Naive thymus-derived CD8-positive, alpha-beta T cell (primary cell): Measurements from ENCODE around the gene PPFIA3. TPM values are rescaled to one million over a fixed set of nuclear protein-coding genes. Genes with fewer than 3 reads are reported as not detected.
"Not testable (repeated sequence)": the region's sequence is repeated elsewhere in the genome, so short reads cannot be mapped to it uniquely, and the experiment has no call there.

Experiments
- ATAC-seq, 2 donors: fragments of 150-1000 bp; cut with Tn5 transposase in 1 of 2; sonication (Bioruptor Pico), chemical (Tn5 transposase) in 1 of 2; 1 replicate in 1 of 2; 2 replicates in 1 of 2; pipeline ENCODE4 v1.10.0; 2021; ENCODE audit warnings: mild to moderate bottlenecking in 2 of 2, moderate library complexity in 2 of 2
- POLR2A ChIA-PET: fragments of 350-600 bp; sonication (Branson Sonifier 250); formaldehyde crosslinking; loops from one replicate; lab custom pipeline; 2021; ENCODE audit warnings: antibody characterized with exemption; lab: Charles Lee
- DNase-seq, 10 donors: peaks; one replicate each; pipeline versions ENCODE4 v3.0.0 to v3.0.0-alpha.2; 2020 to 2022
- H3K27ac Mint-ChIP-seq, 10 donors: one replicate each; pipeline ENCODE4 v1.8.0; 2020 to 2022; ENCODE audit warnings: mild to moderate bottlenecking in 10 of 10, mixed read lengths in 10 of 10, moderate library complexity in 4 of 10, inconsistent platforms in 1 of 10
- H3K27me3 Mint-ChIP-seq, 5 donors: one replicate each; pipeline ENCODE4 v1.8.0; 2021 to 2022; ENCODE audit warnings: mixed read lengths in 5 of 5
- H3K36me3 Mint-ChIP-seq, 3 donors: one replicate each; pipeline ENCODE4 v1.8.0; 2020 to 2022; ENCODE audit warnings: mixed read lengths in 3 of 3, mild to moderate bottlenecking in 2 of 3, inconsistent platforms in 1 of 3
- H3K4me1 Mint-ChIP-seq, 4 donors: one replicate each; pipeline ENCODE4 v1.8.0; 2021 to 2022; ENCODE audit warnings: mixed read lengths in 4 of 4
- H3K4me3 Mint-ChIP-seq, 10 donors: one replicate each; pipeline ENCODE4 v1.8.0; 2020 to 2022; ENCODE audit warnings: mild to moderate bottlenecking in 10 of 10, mixed read lengths in 10 of 10, moderate library complexity in 6 of 10, inconsistent platforms in 1 of 10
- H3K9me3 Mint-ChIP-seq, 9 donors: one replicate each; pipeline ENCODE4 v1.8.0; 2020 to 2022; ENCODE audit warnings: mixed read lengths in 9 of 9, mild to moderate bottlenecking in 3 of 9, inconsistent platforms in 1 of 9, moderate library complexity in 1 of 9
- polyA plus RNA-seq, 3 donors: library from polyadenylated mRNA; unstranded; fragments of 300-500 nt; fragmentation: Illumina TruSeq; gene quantifications; one replicate each; pipeline ENCODE4 v1.2.3, GENCODE V29; 2021
- total RNA-seq, 8 experiments: library from RNA in 2 of 8; stranded (reverse) in 2 of 8; gene quantifications; one replicate each; pipeline ENCODE4 v1.2.3 and lab custom pipeline; 2021 to 2026

PPFIA3 gene
- total and polyA plus RNA-seq, 5 experiments from 2014 or later, result 0.20 to 4.7 (median 2.1) TPM; not detected in 1

DNA sequence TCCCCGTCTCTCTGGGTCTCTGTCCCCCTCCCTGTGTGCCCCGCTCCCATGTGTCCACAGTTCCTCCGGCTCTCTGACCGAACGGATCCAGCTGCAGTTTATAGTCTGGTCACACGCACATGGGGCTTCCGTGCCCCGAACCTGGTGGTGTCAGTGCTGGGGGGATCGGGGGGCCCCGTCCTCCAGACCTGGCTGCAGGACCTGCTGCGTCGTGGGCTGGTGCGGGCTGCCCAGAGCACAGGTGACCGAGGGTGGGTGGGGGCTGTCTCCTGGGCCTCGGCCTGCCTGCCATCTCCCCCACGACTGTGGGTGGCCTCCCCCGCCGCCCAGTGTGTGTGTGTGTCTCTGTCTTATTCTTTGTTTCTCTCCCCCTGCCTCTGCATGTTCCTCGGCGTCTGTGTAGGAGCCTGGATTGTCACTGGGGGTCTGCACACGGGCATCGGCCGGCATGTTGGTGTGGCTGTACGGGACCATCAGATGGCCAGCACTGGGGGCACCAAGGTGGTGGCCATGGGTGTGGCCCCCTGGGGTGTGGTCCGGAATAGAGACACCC lies 48.6 kb downstream of the PPFIA3 start:
- H3K27me3 Mint-ChIP-seq, result peaks cover 0 to 25% (median 11%) of the 10 kb centered on the region in 5 donors
- no peak overlapping the region for H3K4me3 Mint-ChIP-seq

GRCh38 chr19:49168421-49168820 lies 49.1 kb downstream of the PPFIA3 start:
- no peak overlapping the region for H3K4me3 Mint-ChIP-seq
- H3K4me1 Mint-ChIP-seq, result no peaks in the 10 kb centered on the region
- peaks cover 0 to 2% (median 0%) of the 10 kb centered on the region in 9 donors for H3K9me3 Mint-ChIP-seq
- POLR2A ChIA-PET, result no interaction called here
- no peak for ATAC-seq
- DNase-seq, result no peak
- no peaks in the 10 kb centered on the region for H3K36me3 Mint-ChIP-seq
- no peak overlapping the region for H3K27ac Mint-ChIP-seq
- peaks cover 0 to 25% (median 11%) of the 10 kb centered on the region in 5 donors for H3K27me3 Mint-ChIP-seq

More for the DNA sequence above, 48.6 kb downstream of the PPFIA3 start:
- no peaks in the 10 kb centered on the region for H3K4me1 Mint-ChIP-seq
- DNase-seq (no peak), ATAC-seq (no peak)
- peaks cover 0 to 2% (median 0%) of the 10 kb centered on the region in 9 donors for H3K9me3 Mint-ChIP-seq
- POLR2A ChIA-PET, result no interaction called here
- H3K36me3 Mint-ChIP-seq, result no peaks in the 10 kb centered on the region
- no peak overlapping the region for H3K27ac Mint-ChIP-seq

GRCh38 chr19:49173198-49173597 lies 53.9 kb downstream of the PPFIA3 start:
- Mint-ChIP-seq H3K4me1 (peaks cover 0 to 4% (median 2%) of the 10 kb centered on the region in 4 donors), H3K9me3 (peaks cover 0 to 2% (median 0%) of the 10 kb centered on the region in 9 donors), H3K27ac (no peak overlapping the region), H3K36me3 (no peaks in the 10 kb centered on the region), H3K27me3 (peaks cover 2 to 18% (median 3%) of the 10 kb centered on the region in 5 donors), H3K4me3 (no peak overlapping the region)
- DNase-seq (no peak), ATAC-seq (no peak)
- POLR2A ChIA-PET, result no interaction called here

GRCh38 chr19:49180659-49181058 lies 61.3 kb downstream of the PPFIA3 start:
- H3K27me3 Mint-ChIP-seq, result peaks cover 0 to 13% (median 2%) of the 10 kb centered on the region in 5 donors
- H3K27ac Mint-ChIP-seq, result peak overlapping the region in 1 of 10 donors; percentile 21
- POLR2A ChIA-PET, result interaction anchor here (0.6 kb wide), 1 partner anchor 279 kb away, joined by 3 read pairs; no protein-coding TSS in a partner anchor
- H3K9me3 Mint-ChIP-seq, result peaks cover 2 to 27% (median 12%) of the 10 kb centered on the region in 9 donors
- H3K36me3 Mint-ChIP-seq, result peaks cover 2 to 7% (median 6%) of the 10 kb centered on the region in 3 donors
- no peak overlapping the region for H3K4me3 Mint-ChIP-seq
- DNase-seq (no peak), ATAC-seq (no peak)
- peaks cover 0 to 4% (median 2%) of the 10 kb centered on the region in 4 donors for H3K4me1 Mint-ChIP-seq

DNA sequence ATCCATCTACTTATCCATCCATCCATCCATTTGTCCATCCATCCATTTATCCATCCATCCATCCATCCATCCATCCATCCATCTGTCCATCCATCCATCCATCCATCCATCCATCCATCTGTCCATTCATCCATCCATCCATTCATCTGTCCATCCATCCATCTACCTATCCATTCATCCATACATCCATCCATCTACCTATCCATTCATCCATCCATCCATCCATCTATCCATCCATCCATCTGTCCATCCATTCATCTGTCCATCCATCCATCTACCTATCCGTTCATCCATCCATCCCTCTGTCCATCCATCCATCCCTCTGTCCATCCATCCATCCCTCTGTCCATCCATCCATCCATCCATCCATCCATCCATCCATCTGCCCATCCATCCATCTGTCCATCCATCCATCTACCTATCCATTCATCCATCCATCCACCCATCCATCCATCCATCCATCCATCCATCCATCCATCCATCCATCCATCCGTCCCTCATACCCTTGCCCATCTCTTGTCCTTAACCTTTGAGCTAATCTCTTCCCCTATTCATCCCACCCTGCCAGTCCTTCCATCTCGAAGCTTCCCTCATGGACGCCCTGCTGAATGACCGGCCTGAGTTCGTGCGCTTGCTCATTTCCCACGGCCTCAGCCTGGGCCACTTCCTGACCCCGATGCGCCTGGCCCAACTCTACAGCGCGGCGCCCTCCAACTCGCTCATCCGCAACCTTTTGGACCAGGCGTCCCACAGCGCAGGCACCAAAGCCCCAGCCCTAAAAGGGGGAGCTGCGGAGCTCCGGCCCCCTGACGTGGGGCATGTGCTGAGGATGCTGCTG lies 62.9 kb downstream of the PPFIA3 start:
- POLR2A ChIA-PET, H3K27ac Mint-ChIP-seq, DNase-seq, H3K27me3 Mint-ChIP-seq, H3K4me1 Mint-ChIP-seq, ATAC-seq, H3K36me3 Mint-ChIP-seq, H3K4me3 Mint-ChIP-seq: not testable (repeated sequence)
- peaks cover 2 to 34% (median 14%) of the 10 kb centered on the region in 9 donors for H3K9me3 Mint-ChIP-seq

- POLR2A ChIA-PET, result no interaction called here
- DNase-seq (no peak), ATAC-seq (no peak)
- no peak overlapping the region for H3K27ac Mint-ChIP-seq
- no peak overlapping the region for H3K4me3 Mint-ChIP-seq
- H3K36me3 Mint-ChIP-seq, result peaks cover 2 to 7% (median 6%) of the 10 kb centered on the region in 3 donors
- no peaks in the 10 kb centered on the region for H3K4me1 Mint-ChIP-seq
- H3K27me3 Mint-ChIP-seq, result peaks cover 0 to 9% (median 0%) of the 10 kb centered on the region in 5 donors
- H3K9me3 Mint-ChIP-seq, result peaks cover 2 to 34% (median 14%) of the 10 kb centered on the region in 9 donors
These were observed 63.6 kb downstream of the PPFIA3 start for GRCh38 chr19:49182848-49183375.

DNA sequence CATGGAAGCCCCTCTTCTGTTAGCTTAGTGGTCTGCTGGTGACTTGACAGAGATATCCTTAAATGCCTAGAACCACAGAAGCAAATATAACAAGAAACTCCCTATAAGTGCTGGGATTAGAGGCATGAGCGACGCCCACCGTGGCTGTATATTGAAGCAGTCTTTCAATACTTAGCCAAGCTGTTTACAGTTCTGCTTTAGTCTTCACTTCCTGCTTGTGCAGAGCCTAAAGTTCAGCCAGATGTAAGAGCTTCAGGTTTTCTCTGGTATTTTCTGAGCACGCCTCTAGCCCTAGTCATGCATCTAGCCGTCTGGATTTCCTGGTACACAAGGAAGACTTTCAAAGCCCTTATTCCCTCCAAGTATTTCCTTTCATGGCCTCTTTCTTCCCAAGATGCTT lies 66.8 kb downstream of the PPFIA3 start:
- DNase-seq (no peak), ATAC-seq (no peak)
- H3K27ac Mint-ChIP-seq, result no peak overlapping the region
- no peak overlapping the region for H3K4me3 Mint-ChIP-seq
- POLR2A ChIA-PET, result no interaction called here
- peaks cover 0 to 3% (median 0%) of the 10 kb centered on the region in 5 donors for H3K27me3 Mint-ChIP-seq
- H3K36me3 Mint-ChIP-seq, result peaks cover 2 to 7% (median 6%) of the 10 kb centered on the region in 3 donors
- H3K4me1 Mint-ChIP-seq, result peaks cover 3 to 17% (median 12%) of the 10 kb centered on the region in 4 donors
- H3K9me3 Mint-ChIP-seq, result peaks cover 2 to 34% (median 14%) of the 10 kb centered on the region in 9 donors

GRCh38 chr19:49188626-49189200 lies 69.4 kb downstream of the PPFIA3 start:
- H3K27me3 Mint-ChIP-seq, result peaks cover 0 to 3% (median 1%) of the 10 kb centered on the region in 5 donors
- POLR2A ChIA-PET, result no interaction called here
- H3K4me1 Mint-ChIP-seq, result peaks cover 3 to 17% (median 12%) of the 10 kb centered on the region in 4 donors

GRCh38 chr19:49189259-49189658 lies 69.9 kb downstream of the PPFIA3 start:
- POLR2A ChIA-PET, result interaction anchor here (0.6 kb wide), 1 partner anchor 29 kb away, joined by 3 read pairs; no protein-coding TSS in a partner anchor

More at GRCh38 chr19:49188626-49189200, 69.4 kb downstream of the PPFIA3 start:
- peaks cover 2 to 6% (median 4%) of the 10 kb centered on the region in 3 donors for H3K36me3 Mint-ChIP-seq
- H3K4me3 Mint-ChIP-seq, result no peak overlapping the region
- DNase-seq (no peak), ATAC-seq (no peak)
- H3K9me3 Mint-ChIP-seq, result peaks cover 2 to 26% (median 9%) of the 10 kb centered on the region in 9 donors
- H3K27ac Mint-ChIP-seq, result no peak overlapping the region

DNA sequence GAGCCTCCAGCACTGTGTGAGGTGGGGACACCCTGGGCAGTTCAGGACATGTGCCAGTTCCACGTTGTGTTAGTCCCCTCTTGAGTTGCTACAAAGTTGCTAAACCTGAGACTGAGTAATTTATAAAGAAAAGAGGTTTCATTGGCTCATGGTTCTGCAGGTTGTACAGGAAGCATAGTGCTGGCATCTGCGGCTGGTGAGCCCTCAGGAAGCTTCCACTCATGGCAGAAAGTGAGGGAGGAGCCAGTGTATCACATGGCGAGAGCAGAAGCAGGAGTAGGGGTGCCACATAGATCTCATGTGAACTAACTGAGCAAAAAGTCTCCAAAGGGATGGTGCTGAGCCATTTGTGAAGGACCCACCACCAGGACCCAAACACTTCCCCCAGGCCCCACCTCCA lies 71.4 kb downstream of the PPFIA3 start:
- Mint-ChIP-seq H3K27ac (no peak overlapping the region), H3K4me1 (peaks cover 3 to 17% (median 12%) of the 10 kb centered on the region in 4 donors), H3K9me3 (peaks cover 0 to 9% (median 0%) of the 10 kb centered on the region in 9 donors), H3K36me3 (no peaks in the 10 kb centered on the region), H3K27me3 (peaks cover 0 to 7% (median 0%) of the 10 kb centered on the region in 5 donors), H3K4me3 (no peak overlapping the region)
- no peak for ATAC-seq
- DNase-seq, result no peak
- POLR2A ChIA-PET, result no interaction called here

More at GRCh38 chr19:49189259-49189658, 69.9 kb downstream of the PPFIA3 start:
- Mint-ChIP-seq H3K27ac (no peak overlapping the region), H3K36me3 (peaks cover 0 to under 1% (median 0%) of the 10 kb centered on the region in 3 donors), H3K4me1 (peaks cover 3 to 17% (median 12%) of the 10 kb centered on the region in 4 donors), H3K27me3 (peaks cover 0 to 7% (median 0%) of the 10 kb centered on the region in 5 donors), H3K4me3 (no peak overlapping the region), H3K9me3 (peaks cover 0 to 21% (median 3%) of the 10 kb centered on the region in 9 donors)
- DNase-seq (no peak), ATAC-seq (no peak)

DNA sequence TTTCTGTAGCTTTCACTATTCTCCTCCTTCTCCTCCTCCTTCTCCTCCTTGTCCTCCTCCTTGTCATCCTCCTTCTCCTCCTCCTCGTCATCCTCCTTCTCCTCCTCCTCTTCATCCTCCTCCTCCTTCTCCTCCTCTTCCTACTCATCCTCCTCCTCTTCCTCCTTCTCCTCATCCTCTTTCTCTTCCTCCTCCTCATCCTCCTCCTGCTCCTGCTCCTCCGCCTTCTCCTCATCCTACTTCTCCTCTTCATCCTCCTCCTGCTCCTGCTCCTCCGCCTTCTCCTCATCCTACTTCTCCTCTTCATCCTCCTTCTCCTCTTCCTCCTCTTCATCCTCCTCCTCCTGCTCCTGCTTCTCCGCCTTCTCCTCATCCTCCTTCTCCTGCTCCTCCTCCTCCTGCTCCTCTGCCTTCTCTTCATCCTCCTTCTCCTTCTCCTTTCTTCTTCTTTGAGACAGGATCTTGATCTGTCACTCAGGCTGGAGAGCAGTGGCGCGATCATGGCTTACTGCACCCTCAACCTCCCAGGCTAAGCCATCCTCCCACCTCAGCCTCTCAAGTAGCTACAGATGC lies 74.6 kb downstream of the PPFIA3 start:
- POLR2A ChIA-PET, result no interaction called here
- no peak for DNase-seq
- peak overlapping the region in 1 of 10 donors; percentile 55 for H3K27ac Mint-ChIP-seq
- peaks cover 0 to 5% (median 0%) of the 10 kb centered on the region in 9 donors for H3K9me3 Mint-ChIP-seq
- H3K4me1 Mint-ChIP-seq, result peaks cover 3 to 17% (median 11%) of the 10 kb centered on the region in 4 donors
- H3K36me3 Mint-ChIP-seq, result no peaks in the 10 kb centered on the region
- H3K4me3 Mint-ChIP-seq, result no peak overlapping the region
- no peak for ATAC-seq
- peaks cover 0 to 9% (median 6%) of the 10 kb centered on the region in 5 donors for H3K27me3 Mint-ChIP-seq

- Mint-ChIP-seq H3K4me1 (peaks cover 3 to 14% (median 9%) of the 10 kb centered on the region in 4 donors), H3K27ac (no peak overlapping the region), H3K4me3 (no peak overlapping the region), H3K36me3 (no peaks in the 10 kb centered on the region), H3K9me3 (peaks cover 0 to 5% (median 0%) of the 10 kb centered on the region in 9 donors), H3K27me3 (peaks cover 0 to 9% (median 6%) of the 10 kb centered on the region in 5 donors)
- ATAC-seq (no peak), DNase-seq (no peak)
- POLR2A ChIA-PET, result no interaction called here
These were observed 75.1 kb downstream of the PPFIA3 start for GRCh38 chr19:49194408-49194807.
